Keratinocyte (primary cell): ENCODE results near the gene ST8SIA5.

ENCODE experiments used
- CTCF ChIP-seq, 3 experiments: IDR thresholded peaks in 1 of 3; conservative IDR thresholded peaks in 1 of 3; optimal IDR thresholded peaks in 1 of 3; 2 replicates in 2 of 3; 3 replicates in 1 of 3; pipeline versions ENCODE3 to v1.5.1; 2011; ENCODE audit warnings: low read length in 3 of 3, mild to moderate bottlenecking in 3 of 3, moderate library complexity in 2 of 3, control low read depth in 1 of 3, inconsistent platforms in 1 of 3; ENCODE audit not compliant: insufficient read depth in 2 of 3; ENCODE audit errors: extremely low read depth in 1 of 3
- EZH2 ChIP-seq: IDR thresholded peaks from one replicate; pipeline ENCODE4 v1.6.1; 2012; ENCODE audit warnings: inconsistent platforms, mild to moderate bottlenecking, low read length, moderate library complexity

GRCh38 chr18:46686186-46686585, 70.7 kb downstream of the ST8SIA5 start:
- no peak for TF ChIP-seq CTCF (optimal IDR thresholded peaks at IDR 0.05 in 1 of 3, IDR thresholded peaks at IDR 0.05 in 1 of 3, conservative IDR thresholded peaks at IDR 0.05 in 1 of 3; ENCODE audit: extremely low read depth in 1 of 3, insufficient read depth in 2 of 3, low read length in 3 of 3)
- no peak for TF ChIP-seq EZH2
